Keratinocyte (primary cell): ENCODE results near the gene TAB2.

Experiments used
- EZH2 ChIP-seq: IDR thresholded peaks from one replicate; pipeline ENCODE4 v1.6.1; 2012; ENCODE audit warnings: inconsistent platforms, mild to moderate bottlenecking, low read length, moderate library complexity
- TF ChIP-seq, protein P1 (sequence below), 3 experiments: IDR thresholded peaks in 1 of 3; conservative IDR thresholded peaks in 1 of 3; optimal IDR thresholded peaks in 1 of 3; 2 replicates in 2 of 3; 3 replicates in 1 of 3; pipeline versions ENCODE3 to v1.5.1; 2011; ENCODE audit warnings: low read length in 3 of 3, mild to moderate bottlenecking in 3 of 3, moderate library complexity in 2 of 3, control low read depth in 1 of 3, inconsistent platforms in 1 of 3; ENCODE audit not compliant: insufficient read depth in 2 of 3; ENCODE audit errors: extremely low read depth in 1 of 3

DNA sequence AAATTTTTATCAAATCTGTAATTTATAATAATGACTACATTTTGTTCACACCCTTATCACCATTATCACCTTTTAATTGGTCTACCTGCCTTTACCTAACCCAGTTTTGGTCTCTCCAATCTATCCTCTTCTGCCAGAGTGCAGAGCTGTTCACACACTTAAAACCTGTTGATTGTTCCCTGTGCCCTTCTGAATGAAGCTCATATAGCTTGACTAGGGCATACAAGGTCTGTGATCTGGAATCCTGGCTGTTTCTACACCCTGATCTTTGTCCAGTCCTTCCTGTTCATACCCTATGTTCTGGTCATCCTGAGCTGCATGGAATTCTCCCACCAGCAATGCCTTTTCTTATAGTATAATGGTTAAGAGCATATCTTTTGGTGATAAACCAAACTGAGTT, 53.6 kb downstream of the TAB2 start:
- TF ChIP-seq, protein P1, sequence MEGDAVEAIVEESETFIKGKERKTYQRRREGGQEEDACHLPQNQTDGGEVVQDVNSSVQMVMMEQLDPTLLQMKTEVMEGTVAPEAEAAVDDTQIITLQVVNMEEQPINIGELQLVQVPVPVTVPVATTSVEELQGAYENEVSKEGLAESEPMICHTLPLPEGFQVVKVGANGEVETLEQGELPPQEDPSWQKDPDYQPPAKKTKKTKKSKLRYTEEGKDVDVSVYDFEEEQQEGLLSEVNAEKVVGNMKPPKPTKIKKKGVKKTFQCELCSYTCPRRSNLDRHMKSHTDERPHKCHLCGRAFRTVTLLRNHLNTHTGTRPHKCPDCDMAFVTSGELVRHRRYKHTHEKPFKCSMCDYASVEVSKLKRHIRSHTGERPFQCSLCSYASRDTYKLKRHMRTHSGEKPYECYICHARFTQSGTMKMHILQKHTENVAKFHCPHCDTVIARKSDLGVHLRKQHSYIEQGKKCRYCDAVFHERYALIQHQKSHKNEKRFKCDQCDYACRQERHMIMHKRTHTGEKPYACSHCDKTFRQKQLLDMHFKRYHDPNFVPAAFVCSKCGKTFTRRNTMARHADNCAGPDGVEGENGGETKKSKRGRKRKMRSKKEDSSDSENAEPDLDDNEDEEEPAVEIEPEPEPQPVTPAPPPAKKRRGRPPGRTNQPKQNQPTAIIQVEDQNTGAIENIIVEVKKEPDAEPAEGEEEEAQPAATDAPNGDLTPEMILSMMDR (optimal IDR thresholded peaks at IDR 0.05 in 1 of 3, IDR thresholded peaks at IDR 0.05 in 1 of 3, conservative IDR thresholded peaks at IDR 0.05 in 1 of 3; ENCODE audit: extremely low read depth in 1 of 3, insufficient read depth in 2 of 3, low read length in 3 of 3) = no peak
- no peak for TF ChIP-seq EZH2
